ENCODE data around the gene RAMP3.
"Not testable (repeated sequence)": the region's sequence is repeated elsewhere in the genome, so short reads cannot be mapped to it uniquely, and the experiment has no call there.

The RAMP3 gene, protein sequence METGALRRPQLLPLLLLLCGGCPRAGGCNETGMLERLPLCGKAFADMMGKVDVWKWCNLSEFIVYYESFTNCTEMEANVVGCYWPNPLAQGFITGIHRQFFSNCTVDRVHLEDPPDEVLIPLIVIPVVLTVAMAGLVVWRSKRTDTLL

DNA sequence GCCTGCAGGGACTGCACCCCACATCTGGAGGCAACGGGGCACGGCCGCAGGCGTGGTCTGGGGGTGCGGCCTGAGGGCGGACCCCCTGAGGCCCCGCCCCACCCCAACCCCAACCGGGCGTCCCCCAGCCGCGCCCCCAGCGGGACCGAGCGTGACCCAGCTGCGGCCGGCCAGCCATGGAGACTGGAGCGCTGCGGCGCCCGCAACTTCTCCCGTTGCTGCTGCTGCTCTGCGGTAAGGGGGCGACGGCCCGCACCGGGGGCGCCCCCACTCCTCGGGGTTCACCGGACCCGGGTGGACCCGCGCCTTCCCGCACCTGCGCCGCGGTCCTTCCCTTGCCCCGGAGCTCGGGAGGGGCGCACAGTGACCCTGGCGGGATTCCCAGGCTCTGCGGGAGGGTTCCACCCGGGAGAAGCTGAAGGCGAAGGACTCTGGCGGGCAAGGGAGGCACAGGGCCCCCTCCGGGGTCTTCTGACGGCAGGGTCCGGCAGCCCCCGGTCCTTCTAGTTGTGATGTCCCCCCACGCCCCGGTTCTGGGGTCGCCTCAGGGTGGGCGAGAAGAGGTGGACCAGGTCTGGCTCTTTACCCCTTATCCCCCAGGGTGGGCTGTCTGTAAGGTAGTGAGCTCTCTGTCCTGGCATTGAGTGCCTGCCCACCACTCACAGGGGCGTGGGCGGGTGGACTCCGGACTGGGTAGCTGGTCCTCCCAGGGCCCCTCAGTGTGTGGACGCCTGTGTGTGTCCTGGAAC lies at the start of gene RAMP3:
TSS of gene RAMP3 (plus strand) at position 139 of the 749 bp plus-strand sequence. CDS start at position 177, 38 bp downstream.
- no peaks in the 10 kb centered on the region for H3K9me3 Mint-ChIP-seq
- peak within 1 kb of the TSS in 1 of 2 donors; percentile 22 for H3K27ac Mint-ChIP-seq
- no peak within 1 kb of the TSS for H3K4me3 Mint-ChIP-seq
- peaks cover 29% of the 10 kb centered on the region for H3K27me3 Mint-ChIP-seq
- peak; percentile 16 for ATAC-seq
- no peak for DNase-seq
- H3K4me1 Mint-ChIP-seq: peaks cover 7% of the 10 kb centered on the region

DNA sequence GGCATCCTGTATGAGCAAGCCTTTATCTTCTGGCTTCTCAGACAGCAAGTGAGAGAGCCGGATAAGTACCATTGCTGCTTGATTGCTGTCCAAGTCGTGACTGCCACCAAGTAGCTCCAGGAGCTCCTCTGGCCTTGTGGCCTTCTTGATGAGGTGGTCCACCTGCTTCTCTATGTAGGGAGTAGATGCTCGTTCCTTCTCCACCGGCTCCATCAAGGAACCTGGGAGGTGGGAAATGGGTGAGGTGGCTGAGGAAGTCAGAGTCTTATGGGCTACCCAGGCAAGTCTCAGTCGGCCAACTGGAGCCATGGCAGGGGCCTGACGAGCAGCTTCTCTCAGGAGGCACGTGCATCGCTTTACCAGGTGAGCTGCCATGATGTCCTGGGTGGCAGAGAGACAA lies 48.7 kb upstream of the RAMP3 start:
- Mint-ChIP-seq H3K4me3 (peak overlapping the region; percentile 75 to 78), H3K27ac (peak overlapping the region; percentile 93 to 96), H3K9me3 (no peaks in the 10 kb centered on the region), H3K4me1 (peaks cover 62% of the 10 kb centered on the region), H3K27me3 (no peaks in the 10 kb centered on the region)
- no peak for ATAC-seq
- no peak for DNase-seq

GRCh38 chr7:45111298-45112223 lies 46.0 kb upstream of the RAMP3 start, which contains the start of gene TBRG4:
TSS of gene TBRG4 (minus strand) at chr7:45111697. CDS start at chr7:45109237, 2,460 bp downstream.
- peaks cover 52% of the 10 kb centered on the region for H3K4me1 Mint-ChIP-seq
- no peaks in the 10 kb centered on the region for H3K9me3 Mint-ChIP-seq
- peak within 1 kb of the TSS; percentile 94 to 95 for H3K4me3 Mint-ChIP-seq
- peaks cover 5% of the 10 kb centered on the region for H3K27me3 Mint-ChIP-seq
- ATAC-seq: peak; percentile 98
- peak; percentile 91 to 94 for DNase-seq
- H3K27ac Mint-ChIP-seq: peak within 1 kb of the TSS; percentile 98 to 99

DNA sequence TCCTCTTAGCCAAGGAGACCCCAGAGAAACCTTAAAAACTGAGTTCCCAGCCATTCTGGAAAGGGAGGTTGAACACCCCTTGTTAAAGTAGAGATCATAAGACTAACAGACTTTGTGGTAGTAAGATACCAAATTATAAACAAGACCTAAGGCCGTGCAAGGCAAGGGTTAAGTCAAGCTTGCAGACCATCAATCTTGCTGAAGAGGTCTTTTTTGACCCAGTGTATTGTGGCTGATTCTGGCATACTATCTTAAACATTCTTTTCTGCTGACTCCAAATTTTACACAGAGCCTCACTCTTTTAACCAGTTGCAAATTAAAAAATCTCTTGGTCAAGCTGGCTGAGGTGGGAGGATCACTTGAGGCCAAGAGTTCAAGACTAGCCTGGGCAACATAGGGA lies 44.9 kb upstream of the RAMP3 start:
- H3K27me3 Mint-ChIP-seq: peaks cover 5% of the 10 kb centered on the region
- ATAC-seq: no peak
- DNase-seq: no peak
- no peaks in the 10 kb centered on the region for H3K9me3 Mint-ChIP-seq
- H3K4me3 Mint-ChIP-seq: peak overlapping the region; percentile 94 to 95
- H3K4me1 Mint-ChIP-seq: peaks cover 44% of the 10 kb centered on the region
- peak overlapping the region in 1 of 2 donors; percentile 75 for H3K27ac Mint-ChIP-seq

DNA sequence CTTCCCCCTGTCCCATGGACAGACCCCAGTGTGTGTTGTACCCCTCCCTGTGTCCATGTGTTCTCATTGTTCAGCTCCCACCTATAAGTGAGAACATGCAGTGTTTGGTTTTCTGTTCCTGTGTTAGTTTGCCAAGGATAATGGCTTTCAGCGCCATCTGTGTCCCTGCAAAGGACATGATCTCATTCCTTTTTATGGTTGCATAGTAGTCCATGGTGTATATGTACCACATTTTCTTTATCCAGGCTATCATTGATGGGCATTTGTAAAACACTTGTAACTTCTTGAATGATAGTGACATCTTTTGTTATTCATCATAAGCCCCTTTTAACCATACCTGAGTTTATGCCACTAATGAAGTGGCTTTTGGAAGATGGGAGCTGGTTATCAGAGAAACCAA lies 43.3 kb upstream of the RAMP3 start:
- not testable (repeated sequence) for H3K9me3 Mint-ChIP-seq, ATAC-seq, H3K27me3 Mint-ChIP-seq, H3K4me3 Mint-ChIP-seq, H3K27ac Mint-ChIP-seq, DNase-seq
- peaks cover 36% of the 10 kb centered on the region for H3K4me1 Mint-ChIP-seq

- DNase-seq: no peak
- ATAC-seq: no peak
- peaks cover 5% of the 10 kb centered on the region for H3K27me3 Mint-ChIP-seq
- H3K27ac Mint-ChIP-seq: no peak overlapping the region
- no peak overlapping the region for H3K4me3 Mint-ChIP-seq
- peaks cover 32% of the 10 kb centered on the region for H3K4me1 Mint-ChIP-seq
- H3K9me3 Mint-ChIP-seq: no peaks in the 10 kb centered on the region
These were observed 42.7 kb upstream of the RAMP3 start for GRCh38 chr7:45114926-45115325.

- Mint-ChIP-seq H3K27ac (peak overlapping the region in 1 of 2 donors; percentile 85), H3K4me1 (peaks cover 27% of the 10 kb centered on the region), H3K9me3 (no peaks in the 10 kb centered on the region), H3K27me3 (peaks cover 5% of the 10 kb centered on the region), H3K4me3 (no peak overlapping the region)
- DNase-seq (no peak), ATAC-seq (no peak)
These were observed 41.5 kb upstream of the RAMP3 start for GRCh38 chr7:45116048-45116447.

DNA sequence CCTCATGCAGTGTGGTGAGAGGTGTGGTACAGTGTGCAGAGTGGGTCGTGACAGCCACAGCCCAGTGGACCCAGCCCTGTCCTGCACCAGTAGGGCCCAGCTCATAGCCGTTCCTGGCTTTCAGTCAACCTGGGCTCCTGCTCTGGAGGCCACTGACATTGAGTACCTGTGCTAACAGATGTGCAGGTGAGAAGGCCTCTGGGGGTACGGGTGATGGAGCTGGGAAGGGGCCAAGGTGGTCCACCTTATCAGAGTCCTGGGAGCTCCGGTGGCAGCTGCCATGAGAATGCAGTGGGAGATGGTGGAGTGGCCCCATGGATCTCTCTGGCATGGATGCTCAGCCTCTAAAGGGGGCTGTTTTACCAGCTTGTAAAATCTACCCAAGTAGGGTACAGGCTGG lies 40.0 kb upstream of the RAMP3 start:
- peaks cover 5% of the 10 kb centered on the region for H3K27me3 Mint-ChIP-seq
- peaks cover 17% of the 10 kb centered on the region for H3K4me1 Mint-ChIP-seq
- DNase-seq (no peak), ATAC-seq (no peak)
- no peaks in the 10 kb centered on the region for H3K9me3 Mint-ChIP-seq
- H3K4me3 Mint-ChIP-seq: no peak overlapping the region
- no peak overlapping the region for H3K27ac Mint-ChIP-seq

DNA sequence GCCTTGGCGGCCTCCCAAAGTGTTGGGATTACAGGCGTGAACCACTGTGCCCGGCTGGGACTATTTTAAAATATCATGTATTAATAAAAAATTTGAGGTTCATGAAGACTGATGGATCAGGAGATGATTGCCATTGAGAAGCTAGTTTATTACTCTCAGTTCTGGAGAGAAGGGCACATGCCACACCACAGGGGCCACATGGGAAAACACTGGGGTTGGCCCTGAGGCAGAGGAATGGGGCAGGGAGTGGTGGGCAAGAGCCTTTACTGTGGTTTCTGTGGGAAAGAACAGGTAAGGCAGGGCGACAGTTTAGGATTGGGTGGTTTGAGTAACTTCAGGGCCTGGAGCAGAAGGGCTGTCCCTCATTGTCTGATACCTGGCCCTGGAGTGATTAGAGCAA lies 39.3 kb upstream of the RAMP3 start:
- Mint-ChIP-seq H3K27ac (peak overlapping the region in 1 of 2 donors; percentile 86), H3K4me1 (peaks cover 18% of the 10 kb centered on the region), H3K27me3 (peaks cover 5% of the 10 kb centered on the region), H3K9me3 (no peaks in the 10 kb centered on the region), H3K4me3 (no peak overlapping the region)
- DNase-seq (no peak), ATAC-seq (no peak)

GRCh38 chr7:45118889-45119331 lies 38.7 kb upstream of the RAMP3 start:
- Mint-ChIP-seq H3K27ac (no peak overlapping the region), H3K27me3 (peaks cover 5% of the 10 kb centered on the region)
- ATAC-seq: peak; percentile 27

GRCh38 chr7:45119550-45119949 lies 38.0 kb upstream of the RAMP3 start:
- Mint-ChIP-seq H3K4me1 (peaks cover 24% of the 10 kb centered on the region), H3K27ac (peak overlapping the region in 1 of 2 donors; percentile 12), H3K27me3 (peaks cover under 1% of the 10 kb centered on the region), H3K9me3 (no peaks in the 10 kb centered on the region), H3K4me3 (no peak overlapping the region)
- ATAC-seq (peak; percentile 3), DNase-seq (no peak)

More at GRCh38 chr7:45118889-45119331, 38.7 kb upstream of the RAMP3 start:
- Mint-ChIP-seq H3K9me3 (no peaks in the 10 kb centered on the region), H3K4me3 (no peak overlapping the region), H3K4me1 (peaks cover 24% of the 10 kb centered on the region)
- DNase-seq: no peak

GRCh38 chr7:45122975-45123860 lies 34.4 kb upstream of the RAMP3 start:
- no peak for DNase-seq
- Mint-ChIP-seq H3K4me3 (no peak overlapping the region), H3K4me1 (peaks cover 23% of the 10 kb centered on the region), H3K9me3 (no peaks in the 10 kb centered on the region), H3K27ac (peak overlapping the region; percentile 96 to 97), H3K27me3 (no peaks in the 10 kb centered on the region)
- peak; percentile 21 for ATAC-seq

GRCh38 chr7:45123913-45124710 lies 33.5 kb upstream of the RAMP3 start:
- peak; percentile 34 for ATAC-seq
- no peak overlapping the region for H3K27ac Mint-ChIP-seq

More at GRCh38 chr7:45123913-45124710, 33.5 kb upstream of the RAMP3 start:
- Mint-ChIP-seq H3K4me3 (no peak overlapping the region), H3K27me3 (no peaks in the 10 kb centered on the region), H3K9me3 (no peaks in the 10 kb centered on the region), H3K4me1 (peaks cover 16% of the 10 kb centered on the region)
- no peak for DNase-seq
